Activated CD4-positive, alpha-beta T cell treated with anti-CD3 and anti-CD28 coated beads, Interleukin-2, amount 50 U/mL, for 4 hours (primary cell): ENCODE measurements around the gene EPHA7.

Source experiments
- DNase-seq, 2 experiments: peaks; one replicate each; pipeline ENCODE4 v3.0.0-alpha.2; 2020

EPHA7 gene

GRCh38 chr6:93235775-93236174, 183.6 kb downstream of the EPHA7 start:
- DNase-seq = no peak

- DNase-seq = no peak
Observed at GRCh38 chr6:93226822-93227221, 192.5 kb downstream of the EPHA7 start.

GRCh38 chr6:93222071-93222851, 197.1 kb downstream of the EPHA7 start:
- DNase-seq = no peak

GRCh38 chr6:93219447-93219846, 199.9 kb downstream of the EPHA7 start:
- DNase-seq = no peak

- no peak for DNase-seq
Observed at GRCh38 chr6:93218096-93218495, 201.3 kb downstream of the EPHA7 start.

GRCh38 chr6:93213028-93213427, 206.3 kb downstream of the EPHA7 start:
- DNase-seq = no peak

- DNase-seq = no peak
Observed at GRCh38 chr6:93210908-93211307, 208.5 kb downstream of the EPHA7 start.

- no peak for DNase-seq
Observed at GRCh38 chr6:93209358-93209757, 210.0 kb downstream of the EPHA7 start.

GRCh38 chr6:93196406-93196970, 222.9 kb downstream of the EPHA7 start:
- no peak for DNase-seq

- no peak for DNase-seq
Observed at GRCh38 chr6:93194480-93194879, 224.9 kb downstream of the EPHA7 start.

- DNase-seq = no peak
Observed at GRCh38 chr6:93193868-93194267, 225.5 kb downstream of the EPHA7 start.
